Activated T-cell treated with anti-CD3 and anti-CD28 coated beads for 24 hours (primary cell): Measurements from ENCODE around the gene ADARB2.
"Not testable (repeated sequence)": the region's sequence is repeated elsewhere in the genome, so short reads cannot be mapped to it uniquely, and the experiment has no call there.

Experiments used
- DNase-seq: peaks from one replicate; pipeline ENCODE4 v3.0.0-alpha.2; 2020; ENCODE audit warnings: low read depth

The ADARB2 gene

DNA sequence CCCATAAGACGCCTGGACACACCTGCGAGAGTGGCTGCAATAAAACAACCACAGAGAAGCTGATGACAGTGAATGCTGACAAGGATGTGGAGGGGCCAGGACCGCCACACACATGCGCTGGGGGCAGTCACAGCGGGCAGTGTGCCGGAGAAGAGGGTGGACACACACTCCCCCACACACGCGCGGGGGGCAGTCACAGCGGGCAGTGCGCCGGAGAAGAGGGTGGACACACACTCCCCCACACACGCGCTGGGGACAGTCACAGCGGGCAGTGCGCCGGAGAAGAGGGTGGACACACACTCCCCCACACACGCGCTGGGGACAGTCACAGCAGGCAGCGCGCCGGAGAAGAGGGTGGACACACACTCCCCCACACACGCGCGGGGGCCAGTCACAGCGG, 273.4 kb downstream of the ADARB2 start:
- not testable (repeated sequence) for DNase-seq

- DNase-seq = no peak
Observed at GRCh38 chr10:1462994-1463633, 274.2 kb downstream of the ADARB2 start.

DNA sequence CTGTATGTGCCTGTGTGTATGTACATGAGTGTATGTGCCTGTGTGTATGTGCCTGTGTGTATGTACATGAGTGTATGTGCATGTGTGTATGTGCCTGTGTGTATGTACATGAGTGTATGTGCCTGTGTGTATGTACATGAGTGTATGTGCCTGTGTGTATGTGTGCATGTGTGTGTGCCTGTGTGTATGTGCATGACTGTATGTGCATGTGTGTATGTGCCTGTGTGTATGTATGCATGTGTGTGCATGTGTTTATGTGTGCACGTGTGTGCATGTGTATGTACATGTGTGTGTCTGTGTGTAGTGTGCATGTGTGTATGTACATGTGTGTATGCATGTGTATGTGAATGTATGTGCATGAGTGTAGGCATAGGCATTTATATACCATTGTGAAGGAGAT, 274.8 kb downstream of the ADARB2 start:
- no peak for DNase-seq

DNA sequence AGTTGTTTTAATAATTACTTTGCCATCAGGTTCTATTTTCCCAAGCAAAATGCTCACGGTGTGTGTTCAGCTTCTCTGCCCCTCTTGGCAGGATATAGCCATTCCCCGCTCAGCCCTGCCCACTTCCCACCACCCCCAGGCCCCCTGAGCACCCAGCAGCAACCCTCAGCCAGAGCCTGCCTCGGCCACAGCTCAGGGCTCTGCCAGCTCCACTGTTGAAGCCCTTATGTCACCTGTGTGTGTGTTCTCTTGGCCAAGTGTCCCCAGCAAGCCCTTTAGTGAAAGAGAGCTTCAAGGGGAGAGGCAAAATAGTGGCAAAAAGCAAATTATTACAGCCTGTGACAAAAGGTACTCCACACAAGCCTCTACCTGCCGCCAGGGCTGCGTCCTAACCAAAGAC, 275.3 kb downstream of the ADARB2 start:
- no peak for DNase-seq

DNA sequence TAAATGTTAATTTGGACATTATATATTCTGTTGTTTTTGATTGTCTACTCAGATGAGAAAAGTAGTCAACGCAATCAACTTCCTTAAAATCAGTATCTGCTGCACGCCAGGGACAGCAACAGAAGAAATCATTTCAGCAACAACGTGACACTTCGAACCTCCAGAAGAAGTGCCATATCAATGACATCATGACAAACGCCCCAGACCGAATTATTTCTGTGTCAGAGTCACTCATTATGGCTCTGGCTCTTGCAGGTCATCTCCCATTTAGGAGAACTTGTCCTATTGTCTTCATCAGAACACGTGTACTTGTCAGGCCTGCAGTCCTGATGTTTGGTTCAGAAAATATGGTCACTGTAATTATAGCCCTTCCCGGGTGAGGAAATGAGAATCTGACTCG, 276.3 kb downstream of the ADARB2 start:
- DNase-seq = no peak

DNA sequence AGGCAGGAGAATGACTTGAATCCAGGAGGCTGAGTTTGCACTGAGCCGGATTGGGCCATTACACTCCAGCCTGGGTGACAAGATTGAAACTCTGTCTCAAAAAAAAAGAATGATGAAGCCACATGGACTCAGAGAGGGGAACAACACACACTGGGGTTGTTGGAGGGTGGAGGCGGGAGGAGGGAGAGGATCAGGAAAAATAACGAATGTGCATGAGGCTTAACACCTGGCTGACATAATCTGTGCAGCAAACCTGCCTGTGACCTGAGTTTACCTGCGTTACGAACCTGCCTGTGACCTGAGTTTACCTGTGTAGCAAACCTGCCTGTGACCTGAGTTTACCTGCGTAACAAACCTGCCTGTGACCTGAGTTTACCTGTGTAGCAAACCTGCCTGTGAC, 277.7 kb downstream of the ADARB2 start:
- not testable (repeated sequence) for DNase-seq

GRCh38 chr10:1454951-1455350, 282.4 kb downstream of the ADARB2 start:
- no peak for DNase-seq

DNA sequence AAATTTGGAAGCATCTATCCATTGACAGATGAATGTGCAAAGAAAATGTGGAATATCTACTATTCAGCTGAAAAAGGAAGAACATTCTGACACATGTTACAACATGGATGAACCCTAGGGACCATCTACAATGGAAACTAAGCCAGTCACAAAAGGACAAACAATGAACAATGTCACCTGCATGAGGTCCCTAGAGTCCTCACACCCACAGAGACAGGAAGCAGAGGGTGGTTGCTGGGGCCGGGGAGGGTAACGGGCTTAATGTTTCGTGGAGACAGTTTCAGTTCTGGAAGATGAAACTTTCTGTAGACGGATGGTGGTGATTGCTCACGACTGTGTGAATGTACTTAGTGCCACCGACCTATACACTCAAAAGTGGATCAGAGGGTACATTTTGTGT, 282.9 kb downstream of the ADARB2 start:
- no peak for DNase-seq

GRCh38 chr10:1452777-1453176, 284.5 kb downstream of the ADARB2 start:
- DNase-seq = no peak

- no peak for DNase-seq
Observed at GRCh38 chr10:1451941-1452340, 285.4 kb downstream of the ADARB2 start.

DNA sequence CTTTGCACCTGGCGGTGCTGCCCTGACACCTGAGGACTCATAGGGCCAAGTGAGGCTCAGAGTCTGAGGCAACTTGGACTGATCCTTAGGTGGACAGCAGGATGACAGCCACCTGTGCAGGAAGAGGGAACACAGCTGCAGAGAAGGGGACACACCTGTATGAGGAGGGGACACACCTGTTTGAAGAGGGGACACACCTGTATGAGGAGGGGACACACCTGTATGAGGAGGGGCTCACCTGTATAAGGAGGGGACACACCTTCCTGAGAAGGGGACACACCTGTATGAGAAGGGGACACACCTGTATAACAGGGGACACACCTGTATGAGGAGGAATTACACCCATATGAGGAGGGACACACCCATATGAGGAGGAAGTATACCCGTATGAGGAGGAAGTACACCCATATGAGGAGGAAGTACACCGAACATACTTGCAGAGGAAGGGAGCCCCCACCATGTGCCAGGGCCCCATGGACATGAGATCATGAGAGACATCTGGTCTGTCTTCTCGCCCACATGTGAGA, 285.9 kb downstream of the ADARB2 start:
- DNase-seq = no peak

GRCh38 chr10:1449572-1450205, 287.6 kb downstream of the ADARB2 start:
- no peak for DNase-seq

GRCh38 chr10:1449021-1449420, 288.3 kb downstream of the ADARB2 start:
- no peak for DNase-seq

DNA sequence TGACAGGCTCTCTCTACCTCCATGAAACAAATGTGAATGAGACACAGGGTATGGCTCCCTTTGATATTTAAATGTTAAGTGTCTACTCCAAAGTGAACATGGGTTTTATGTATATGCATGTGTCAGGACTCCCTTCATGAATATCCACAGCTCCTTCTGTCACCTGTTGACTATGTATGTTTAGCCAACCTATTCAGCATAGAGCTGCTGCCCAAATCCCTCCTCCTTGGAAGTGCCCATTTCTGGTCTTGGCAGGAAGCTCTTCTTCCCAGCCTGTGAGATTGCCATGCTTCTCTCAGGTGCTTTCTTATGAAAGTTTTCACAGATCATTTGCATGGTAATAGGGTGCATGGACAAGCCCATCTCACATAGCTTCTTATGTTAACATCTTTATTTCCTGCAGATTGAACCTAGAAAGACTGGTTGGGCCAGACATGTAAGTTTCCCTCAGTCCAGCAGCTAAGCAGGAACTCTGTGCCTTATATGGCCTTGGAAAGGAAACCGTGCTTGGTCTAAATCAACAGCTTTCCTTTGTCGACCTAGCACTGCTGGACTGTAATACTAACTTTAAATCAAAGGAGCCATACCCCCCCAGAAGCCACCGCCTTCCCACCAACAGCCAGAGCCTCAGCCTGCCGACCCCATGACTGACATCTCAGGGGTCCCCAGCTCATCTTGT, 288.9 kb downstream of the ADARB2 start:
- no peak for DNase-seq

GRCh38 chr10:1444826-1445225, 292.5 kb downstream of the ADARB2 start:
- no peak for DNase-seq

- no peak for DNase-seq
Observed at GRCh38 chr10:1440897-1441296, 296.4 kb downstream of the ADARB2 start.

DNA sequence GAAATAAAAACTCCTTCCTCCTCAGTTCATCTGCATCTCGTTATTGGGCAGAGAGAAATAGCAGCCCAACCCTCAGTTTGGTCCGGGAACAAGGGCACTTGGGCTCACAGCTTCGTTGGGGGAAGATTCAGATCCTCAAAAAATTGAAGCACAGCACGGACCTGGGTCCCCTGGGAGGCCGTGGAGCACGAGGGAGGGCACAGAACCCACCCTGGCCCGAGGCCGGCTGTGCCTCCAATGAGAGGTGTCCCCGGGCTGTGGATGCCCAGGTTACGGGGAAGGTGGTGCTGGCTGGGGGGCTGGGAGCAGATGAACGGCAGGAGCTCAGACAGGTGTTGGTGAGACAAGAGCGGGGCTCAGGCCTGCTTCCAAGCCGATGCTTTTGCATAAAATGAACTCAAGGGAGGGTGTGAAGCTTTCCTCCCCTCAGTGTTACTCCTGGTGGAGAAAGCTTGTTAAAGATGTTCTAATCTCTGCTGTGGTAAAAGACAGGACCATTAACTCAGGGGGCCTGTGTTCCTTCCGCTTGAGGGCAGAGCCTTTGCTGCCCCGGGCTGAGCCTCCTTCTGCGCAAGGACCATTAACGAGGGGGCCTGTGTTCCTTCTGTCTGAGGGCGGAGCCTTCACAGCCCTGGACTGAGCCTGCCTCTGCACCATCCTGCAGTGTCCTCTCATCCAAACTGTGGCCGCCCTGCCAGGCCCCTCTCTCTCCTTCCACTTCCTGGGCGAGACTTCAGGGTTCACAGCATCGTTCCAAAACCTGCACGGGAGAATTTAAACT, 302.2 kb downstream of the ADARB2 start:
- DNase-seq = no peak

DNA sequence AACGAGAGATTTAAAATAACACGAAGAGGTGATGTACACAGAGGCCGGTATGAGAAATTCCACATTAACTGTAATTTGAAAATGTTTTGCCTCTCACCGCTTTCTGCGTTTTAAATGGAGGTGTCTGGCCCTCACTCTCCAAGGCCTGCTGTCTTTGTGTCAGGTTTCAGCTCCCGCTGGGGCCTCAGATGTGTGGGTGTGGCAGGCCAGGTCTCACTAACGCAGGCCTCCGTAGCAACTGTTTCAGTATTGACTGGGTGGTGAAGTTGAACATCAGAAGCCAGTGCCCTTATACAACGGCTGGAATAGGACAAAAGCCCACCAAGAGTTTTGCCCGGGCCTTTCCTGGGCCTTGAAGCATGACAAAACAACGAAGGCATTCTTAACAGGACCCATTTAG, 303.1 kb downstream of the ADARB2 start:
- DNase-seq = no peak

DNA sequence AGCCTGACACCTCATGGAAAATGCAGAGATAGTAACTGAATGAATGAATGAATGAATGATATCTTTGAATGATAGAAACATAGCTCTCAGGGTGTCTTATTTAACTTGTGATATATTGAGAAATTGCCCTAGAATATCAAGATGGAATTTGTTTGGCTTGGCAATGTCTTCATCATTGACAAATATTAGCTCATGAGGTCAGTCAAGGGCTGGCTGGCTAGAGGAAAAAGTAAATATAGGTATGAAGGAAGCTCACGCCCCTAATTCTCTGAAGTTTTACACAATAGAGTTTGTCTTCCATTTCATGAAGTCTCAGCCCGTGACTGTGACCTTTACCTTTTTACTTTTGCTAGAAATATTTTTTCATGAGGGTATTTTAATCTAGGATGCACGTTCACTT, 305.2 kb downstream of the ADARB2 start:
- no peak for DNase-seq

DNA sequence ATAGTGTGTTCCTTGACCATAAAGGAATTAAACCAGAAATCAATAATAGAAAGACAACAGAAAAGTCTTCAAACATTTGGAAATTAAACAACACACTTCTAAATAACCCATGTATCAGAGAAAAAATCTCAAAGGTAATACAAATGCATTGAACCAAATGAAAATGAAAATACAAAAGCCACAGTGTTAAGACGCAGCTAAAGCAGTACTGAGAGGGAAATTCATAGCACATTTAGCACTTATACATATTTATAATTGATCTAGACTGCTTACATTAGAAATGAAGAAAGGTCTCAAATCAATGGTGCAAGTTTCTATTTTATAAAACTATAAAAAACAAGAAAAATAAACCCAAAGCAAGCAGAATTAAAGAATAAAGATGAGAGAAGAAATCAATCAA, 306.1 kb downstream of the ADARB2 start:
- no peak for DNase-seq

DNA sequence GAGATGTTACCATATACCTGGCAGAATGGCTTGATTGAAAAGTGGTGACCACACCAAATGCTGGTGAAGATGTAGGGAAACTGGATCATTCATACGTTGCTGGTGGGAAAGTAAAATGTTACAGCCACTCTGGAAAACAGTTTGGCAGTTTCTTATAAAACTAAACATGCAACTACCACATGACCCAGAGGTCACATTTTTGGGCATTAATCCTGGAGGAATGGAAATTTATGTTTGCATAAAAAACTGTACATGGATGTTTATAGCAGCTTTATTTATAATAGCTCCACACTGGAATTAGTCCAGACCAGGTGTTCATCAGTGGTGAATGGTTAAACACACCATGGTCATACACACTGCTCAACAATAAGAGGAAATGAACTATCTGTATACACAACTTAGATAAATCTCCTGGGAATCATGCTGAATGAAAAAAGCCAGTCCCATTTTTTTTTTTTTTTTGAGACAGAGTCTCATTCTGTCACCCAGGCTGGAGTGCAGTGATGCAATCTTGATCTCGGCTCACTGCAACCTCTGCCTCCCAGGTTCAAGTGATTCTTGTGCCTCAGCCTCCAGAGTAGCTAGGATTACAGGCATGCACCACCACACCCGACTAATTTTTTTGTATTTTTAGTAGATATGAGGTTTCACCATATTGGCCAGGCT, 309.7 kb downstream of the ADARB2 start:
- DNase-seq = not testable (repeated sequence)

- no peak for DNase-seq
Observed at GRCh38 chr10:1426786-1427185, 310.5 kb downstream of the ADARB2 start.
